ENCODE measurements around the gene ZMIZ2.
"Not testable (repeated sequence)": the region's sequence is repeated elsewhere in the genome, so short reads cannot be mapped to it uniquely, and the experiment has no call there.

ZMIZ2 gene

GRCh38 chr7:44798649-44799305 is 50.1 kb downstream of the ZMIZ2 start:
- DNase-seq (ENCODE audit: low read depth): no peak

GRCh38 chr7:44799939-44800338 is 51.3 kb downstream of the ZMIZ2 start:
- no peak for DNase-seq (ENCODE audit: low read depth)

- DNase-seq (ENCODE audit: low read depth): no peak
These were observed 53.2 kb downstream of the ZMIZ2 start for GRCh38 chr7:44801890-44802289.

- DNase-seq (ENCODE audit: low read depth): no peak
These were observed 53.9 kb downstream of the ZMIZ2 start for GRCh38 chr7:44802418-44803025.

- not testable (repeated sequence) for DNase-seq (ENCODE audit: low read depth)
These were observed 55.3 kb downstream of the ZMIZ2 start for GRCh38 chr7:44803828-44804519.

- DNase-seq (ENCODE audit: low read depth): no peak
These were observed 57.3 kb downstream of the ZMIZ2 start for GRCh38 chr7:44805950-44806349.

DNA sequence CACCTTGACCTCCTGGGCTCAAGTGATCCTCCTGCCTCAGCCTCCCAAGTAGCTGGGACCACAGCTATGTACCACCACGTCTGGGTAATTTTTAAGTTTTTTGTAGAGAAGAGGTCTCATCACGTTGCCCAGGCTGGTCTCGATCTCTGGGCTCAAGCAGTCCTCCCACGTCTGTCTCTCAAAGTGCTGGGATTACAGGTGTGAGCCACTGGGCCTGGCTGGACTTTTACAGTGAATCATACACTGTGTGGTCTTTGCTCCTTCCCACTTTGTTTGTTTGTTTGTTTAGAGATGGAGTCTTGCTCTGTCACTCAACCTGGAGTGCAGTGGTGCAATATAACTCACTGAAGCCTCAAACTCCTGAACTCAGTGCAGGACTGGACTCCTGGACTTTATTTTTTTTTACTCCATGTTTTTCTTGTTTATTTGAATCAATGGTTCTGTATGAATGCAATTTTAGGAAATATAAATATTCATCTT is 60.3 kb downstream of the ZMIZ2 start:
- no peak for DNase-seq (ENCODE audit: low read depth)

GRCh38 chr7:44811093-44811492 is 62.4 kb downstream of the ZMIZ2 start:
- DNase-seq (ENCODE audit: low read depth): no peak

- DNase-seq (ENCODE audit: low read depth): no peak
These were observed 62.9 kb downstream of the ZMIZ2 start for GRCh38 chr7:44811571-44811970.

- no peak for DNase-seq (ENCODE audit: low read depth)
These were observed 66.3 kb downstream of the ZMIZ2 start for GRCh38 chr7:44814919-44815318.

GRCh38 chr7:44819292-44819691 is 70.6 kb downstream of the ZMIZ2 start:
- no peak for DNase-seq (ENCODE audit: low read depth)
